Panc1 (cell line): ENCODE data around the gene APEX1. TPM values are rescaled to one million over a fixed set of nuclear protein-coding genes. Genes with fewer than 3 reads are reported as not detected.

ENCODE experiments used
- ATAC-seq: fragments of 200-7000 bp; cut with Tn5 transposase; 2 replicates; pipeline ENCODE4 v1.9.1; 2020; ENCODE audit warnings: mild to moderate bottlenecking, moderate library complexity
- Bru-seq: library from RNA; stranded (reverse); fragments of 400-500 nt; gene quantifications from one replicate; lab custom pipeline; 2021; lab: Mats Ljungman, UMichigan
- BruChase-seq, 2 experiments: library from RNA; stranded (reverse); fragments of 400-500 nt; gene quantifications; one replicate each; lab custom pipeline; 2021; lab: Mats Ljungman, UMichigan
- BruUV-seq: library from RNA; stranded (reverse); fragments of 400-500 nt; replicated peaks from 2 replicates; lab custom pipeline; 2021; lab: Mats Ljungman, UMichigan
- CTCF ChIA-PET: fragments of 300-600 bp; sonication (Branson Sonifier 250); formaldehyde crosslinking; loops from one replicate; lab custom pipeline; 2022; ENCODE audit warnings: antibody characterized with exemption; lab: Charles Lee
- POLR2A ChIA-PET: fragments of 300-600 bp; sonication (Branson Sonifier 250); formaldehyde crosslinking; loops from one replicate; lab custom pipeline; 2022; ENCODE audit warnings: antibody characterized with exemption; lab: Charles Lee
- DNase-seq: peaks from one replicate; pipeline ENCODE4 v3.0.0-alpha.2; 2010; ENCODE audit warnings: low read depth, low spot score
- H3K27ac ChIP-seq: 2 replicates; pipeline ENCODE4 v1.5.1; 2011; ENCODE audit warnings: mild to moderate bottlenecking, low read length, inconsistent platforms
- H3K27me3 ChIP-seq: fragments of 200-500 bp; sonication (Bioruptor generic); 2 replicates; pipeline ENCODE4 v1.6.0; 2014; ENCODE audit warnings: low read length, inconsistent platforms; ENCODE audit not compliant: control insufficient read depth, insufficient read depth
- H3K36me3 ChIP-seq: fragments of 200-500 bp; sonication (Bioruptor generic); 2 replicates; pipeline ENCODE4 v1.5.1; 2014; ENCODE audit warnings: inconsistent platforms, mild to moderate bottlenecking, low read length, moderate library complexity; ENCODE audit not compliant: control insufficient read depth, insufficient read depth
- H3K4me1 ChIP-seq: 2 replicates; pipeline ENCODE4 v1.5.1; 2011; ENCODE audit warnings: inconsistent platforms, mild to moderate bottlenecking, low read length, moderate library complexity; ENCODE audit not compliant: control insufficient read depth, insufficient read depth
- H3K4me3 ChIP-seq, 2 experiments: 2 replicates each; pipeline ENCODE4 v1.5.1; 2011 to 2012; ENCODE audit warnings: low read depth in 2 of 2, low read length in 2 of 2, mild to moderate bottlenecking in 2 of 2, inconsistent platforms in 1 of 2, moderate library complexity in 1 of 2
- H3K9me3 ChIP-seq: fragments of 200-500 bp; sonication (Bioruptor generic); 2 replicates; pipeline ENCODE4 v1.5.1; 2014; ENCODE audit warnings: low read depth, mild to moderate bottlenecking, inconsistent platforms, low read length, moderate library complexity; ENCODE audit not compliant: control insufficient read depth, insufficient read depth
- CTCF ChIP-seq: fragments of 450-650 bp; IDR thresholded peaks from 2 replicates; pipeline ENCODE4 v1.5.1; 2017; ENCODE audit warnings: mild to moderate bottlenecking
- POLR2AphosphoS5 ChIP-seq: IDR thresholded peaks from 2 replicates; pipeline ENCODE4 v1.6.1; 2012; ENCODE audit warnings: mild to moderate bottlenecking, low read depth, low read length, moderate library complexity
- REST ChIP-seq, 2 experiments: IDR thresholded peaks; 2 replicates each; pipeline ENCODE4 v1.6.1; 2011 to 2012; ENCODE audit warnings: low read depth in 2 of 2, control low read depth in 1 of 2, low read length in 1 of 2, mild to moderate bottlenecking in 1 of 2, moderate library complexity in 1 of 2; ENCODE audit not compliant: insufficient read depth in 1 of 2
- SIN3A ChIP-seq: IDR thresholded peaks from 2 replicates; pipeline ENCODE4 v1.6.1; 2012; ENCODE audit warnings: low read depth, mild to moderate bottlenecking, low read length, moderate library complexity, borderline replicate concordance; ENCODE audit not compliant: insufficient read depth
- TCF7L2 ChIP-seq: IDR thresholded peaks from 2 replicates; pipeline ENCODE4 v1.6.1; 2011; ENCODE audit warnings: mild to moderate bottlenecking, low read depth, low read length, inconsistent platforms
- in situ Hi-C: cut with HindIII; loops from 2 replicates; pipeline ENCODE4 v1.10.0; 2016; ENCODE audit warnings: low sequenced_read_pairs, low pct_unique_long_range_greater_than_20kb
- intact Hi-C: fragments of 100-400 bp; cut with micrococcal nuclease; formaldehyde crosslinking; loops from one replicate; pipeline ENCODE4 v1.10.0; 2022; ENCODE audit not compliant: unreplicated experiment
- long read RNA-seq: library from polyadenylated mRNA; unstranded; transcript quantifications from one replicate; pipeline ENCODE4 v2.0.0, GENCODE V29; 2021; ENCODE audit not compliant: unreplicated experiment
- polyA plus RNA-seq: library from polyadenylated mRNA; unstranded; fragments of >200 nt; gene quantifications from one replicate; pipeline ENCODE4 v1.2.1, GENCODE V29; 2012; ENCODE audit warnings: missing spikeins; ENCODE audit not compliant: insufficient read length
- total RNA-seq: library from RNA; stranded (reverse); gene quantifications from one replicate; pipeline ENCODE4 v1.2.1, GENCODE V29; 2021; ENCODE audit not compliant: unreplicated experiment

The APEX1 gene
- total RNA-seq (163 TPM), Bru-seq, nascent RNA (percentile 97 among the genes with signal in this experiment), BruChase-seq, experiment 1, labeled RNA remaining after a 2-hour chase (percentile 98 among the genes with signal in this experiment), BruChase-seq, experiment 2, labeled RNA remaining after a 6-hour chase (percentile 99 among the genes with signal in this experiment)
- polyA plus RNA-seq = 146 TPM
- long read RNA-seq, transcript APEX1-210 (5 exons, 1,437 nt) = minor isoform, 18 of 176 reads
- long read RNA-seq, transcript APEX1-205 (4 exons, 1,603 nt) = minor isoform, 27 of 176 reads
- long read RNA-seq, transcript APEX1-216 (3 exons, 1,803 nt) = minor isoform, 13 of 176 reads
- long read RNA-seq, transcript APEX1-201 (5 exons, 1,484 nt) = major isoform, 89 of 176 reads
- long read RNA-seq, partial matches to known transcripts = 7 of 176 reads
- long read RNA-seq, other reads (novel, unspliced or antisense) = 17 of 176 reads

- peak within 1 kb of the TSS; percentile 86 to 93 for H3K4me3 ChIP-seq
- in situ Hi-C loops = no loop called here
- no TSS peak for BruUV-seq
- ATAC-seq (peak; percentile 90), DNase-seq (peak; percentile 94)
- no peaks in the 10 kb centered on the region for H3K27me3 ChIP-seq
- no peak; the same call in 1 of the 2 replicates for TF ChIP-seq SIN3A
- no peak for TF ChIP-seq CTCF
- peak; percentile 77 for TF ChIP-seq TCF7L2
- peak; percentile 29 for TF ChIP-seq POLR2AphosphoS5
- no peak for TF ChIP-seq REST (IDR thresholded peaks at IDR 0.05; ENCODE audit: insufficient read depth in 1 of 2, low read depth in 2 of 2, low read length in 1 of 2)
- H3K36me3 ChIP-seq = peaks cover 18% of the 10 kb centered on the region
- intact Hi-C loops = no loop called here
- ChIA-PET POLR2A (interaction anchor here (0.6 to 1.4 kb wide), 3 partner anchors 8 to 171 kb away, joined by 3 to 32 read pairs (median 4); partner anchors contain the start of gene PARP2), CTCF (interaction anchor here (0.6 kb wide), 1 partner anchor 86 kb away, joined by 5 read pairs; no protein-coding TSS in a partner anchor)
- peak within 1 kb of the TSS; percentile 97 for H3K27ac ChIP-seq
- peaks cover 28% of the 10 kb centered on the region for H3K4me1 ChIP-seq
- H3K9me3 ChIP-seq = no peaks in the 10 kb centered on the region
These were observed at the start of gene APEX1, which contains the start of gene OSGEP for GRCh38 chr14:20454516-20455354. Gene APEX1, plus strand, starts transcription at chr14:20455226. Its CDS starts 420 bp downstream, at chr14:20455646. Gene OSGEP, minus strand, starts transcription at chr14:20454812. Its CDS starts 129 bp downstream, at chr14:20454683.

GRCh38 chr14:20409226-20409625 is 45.8 kb upstream of the APEX1 start:
- ChIA-PET CTCF (interaction anchor here (0.7 kb wide), 1 partner anchor 196 kb away, joined by 5 read pairs; no protein-coding TSS in a partner anchor), POLR2A (no interaction called here)
- no peaks in the 10 kb centered on the region for H3K27me3 ChIP-seq
- no peak overlapping the region for H3K27ac ChIP-seq
- peaks cover 9% of the 10 kb centered on the region for H3K4me1 ChIP-seq
- in situ Hi-C loops = no loop called here
- H3K9me3 ChIP-seq = no peaks in the 10 kb centered on the region
- no peak for ATAC-seq
- no peak for TF ChIP-seq REST (IDR thresholded peaks at IDR 0.05; ENCODE audit: insufficient read depth in 1 of 2, low read depth in 2 of 2, low read length in 1 of 2)
- no peak for TF ChIP-seq CTCF
- no peak for TF ChIP-seq SIN3A
- intact Hi-C loops = no loop called here
- no peak for DNase-seq
- no peaks in the 10 kb centered on the region; the same call in 1 of the 2 replicates for H3K36me3 ChIP-seq
- BruUV-seq = no TSS peak
- H3K4me3 ChIP-seq = no peak overlapping the region
